NCI-H1930 (cell line): ENCODE measurements around the gene LOX.

Experiments
- DNase-seq, 2 experiments: peaks; one replicate each; lab custom pipeline; 2025; lab: John Stamatoyannopoulos, UW

Gene LOX

GRCh38 chr5:122053181-122054109 is 24.6 kb downstream of the LOX start:
- no peak for DNase-seq

- DNase-seq, result no peak
These were observed 26.5 kb downstream of the LOX start for GRCh38 chr5:122051569-122051968.

- DNase-seq, result no peak
These were observed 27.1 kb downstream of the LOX start for GRCh38 chr5:122050959-122051358.

- no peak for DNase-seq
These were observed 37.3 kb downstream of the LOX start for GRCh38 chr5:122040636-122041302.

DNA sequence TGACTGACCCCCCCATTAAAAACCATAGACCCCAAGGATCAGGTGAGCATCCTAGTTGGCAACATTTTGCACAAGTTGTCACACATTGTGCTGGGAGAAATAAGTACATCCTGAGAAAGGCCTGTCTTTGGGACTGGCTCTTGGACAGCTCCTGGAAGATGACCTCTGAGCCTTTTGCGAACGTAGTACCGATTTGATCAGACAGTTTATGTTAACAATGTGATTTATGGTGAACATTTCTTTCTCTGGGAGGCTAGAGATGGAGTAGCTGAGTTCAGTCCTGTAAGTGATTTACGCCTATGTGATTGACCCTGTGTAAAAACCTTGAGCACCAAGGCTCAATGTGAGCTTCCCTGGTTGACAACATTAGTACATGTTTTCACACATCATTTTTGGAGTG is 41.7 kb downstream of the LOX start:
- DNase-seq, result no peak

GRCh38 chr5:122035913-122036312 is 42.1 kb downstream of the LOX start:
- no peak for DNase-seq

DNA sequence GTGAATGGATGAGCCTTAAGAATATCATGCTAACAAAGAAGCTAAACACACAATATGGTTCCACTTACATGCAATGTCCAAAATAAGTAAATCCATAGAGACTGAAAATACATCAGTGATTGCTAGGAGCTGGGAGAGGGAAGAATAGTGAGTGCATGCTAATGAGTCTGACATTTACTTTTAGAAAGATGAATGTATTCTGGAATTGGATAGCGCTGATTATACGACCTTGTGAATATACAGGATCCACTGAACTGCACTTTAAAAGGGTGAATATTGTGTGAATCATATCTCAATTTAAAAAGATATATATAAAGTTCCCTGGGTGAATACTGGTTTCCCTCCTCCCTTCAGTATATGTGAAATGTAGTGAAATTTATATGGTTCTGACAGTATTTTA is 46.2 kb downstream of the LOX start:
- no peak for DNase-seq

DNA sequence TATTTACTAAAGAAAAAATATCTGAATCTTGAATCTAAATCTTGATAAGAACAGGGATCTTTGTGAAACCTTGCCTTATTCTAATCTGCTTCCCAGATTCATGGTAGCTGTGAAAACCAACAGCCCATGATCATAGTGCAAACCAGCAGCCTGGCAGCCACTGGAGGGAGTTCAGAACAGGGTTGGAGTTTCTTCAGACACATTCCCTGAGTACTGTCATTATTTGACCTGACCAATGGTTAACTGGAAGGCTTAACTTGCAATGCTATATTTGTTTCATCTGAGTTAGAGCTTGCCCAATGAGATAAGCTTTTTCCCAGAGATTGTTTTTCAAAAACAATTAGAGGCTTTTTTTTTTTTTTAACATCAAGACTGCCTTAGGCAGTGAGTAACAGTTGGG is 47.8 kb downstream of the LOX start:
- no peak for DNase-seq

DNA sequence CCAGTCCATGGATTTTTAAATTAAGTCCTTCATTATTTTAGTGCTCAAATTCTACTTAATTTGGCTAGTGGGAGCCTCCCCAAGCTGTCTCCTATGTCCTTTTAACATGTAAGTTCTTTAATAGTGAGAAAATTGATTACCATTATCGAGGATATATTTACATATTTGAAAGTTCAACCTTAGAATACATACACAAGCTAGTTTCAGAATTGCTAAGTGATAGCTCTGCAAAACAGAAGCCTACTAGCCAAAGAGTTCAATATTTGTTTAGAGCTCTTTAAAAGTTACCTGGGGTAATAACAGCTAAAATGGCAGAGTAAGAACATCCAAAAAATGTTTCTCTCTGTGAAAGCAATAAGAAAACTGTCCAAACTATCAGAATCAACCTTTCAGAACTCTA is 48.2 kb downstream of the LOX start:
- no peak for DNase-seq

- DNase-seq, result no peak
These were observed 55.1 kb downstream of the LOX start for GRCh38 chr5:122022966-122023365.

- DNase-seq, result no peak
These were observed 58.0 kb downstream of the LOX start for GRCh38 chr5:122019919-122020590.

DNA sequence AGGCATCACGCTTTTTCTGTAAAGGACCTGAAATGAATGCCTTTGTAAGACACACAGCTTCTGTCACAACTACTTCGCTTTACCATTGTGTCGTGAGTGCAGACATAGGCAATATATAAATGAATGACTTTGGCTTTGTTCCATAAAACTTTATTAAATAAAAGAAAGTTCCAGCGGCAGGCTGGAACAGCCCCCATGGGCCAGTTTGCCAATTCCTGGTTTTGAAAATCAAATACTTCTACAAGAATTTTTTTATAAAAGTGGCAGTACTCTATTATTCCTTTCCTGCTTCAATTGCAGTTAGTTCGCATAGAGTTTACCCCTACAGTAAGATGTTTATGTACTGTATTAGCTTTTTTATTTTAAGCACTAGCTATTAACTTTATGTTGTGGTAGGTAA is 62.6 kb downstream of the LOX start:
- no peak for DNase-seq

- no peak for DNase-seq
These were observed 63.7 kb downstream of the LOX start for GRCh38 chr5:122014236-122014935.
